GM19372 (cell line): ENCODE measurements around the gene RASD1.

ENCODE experiments used
- ATAC-seq: cut with Tn5 transposase; IDR thresholded peaks from one replicate; pipeline ENCODE4 v1.9.1; 2021; ENCODE audit warnings: mild to moderate bottlenecking, low read depth, moderate library complexity; ENCODE audit not compliant: unreplicated experiment

The RASD1 gene, protein sequence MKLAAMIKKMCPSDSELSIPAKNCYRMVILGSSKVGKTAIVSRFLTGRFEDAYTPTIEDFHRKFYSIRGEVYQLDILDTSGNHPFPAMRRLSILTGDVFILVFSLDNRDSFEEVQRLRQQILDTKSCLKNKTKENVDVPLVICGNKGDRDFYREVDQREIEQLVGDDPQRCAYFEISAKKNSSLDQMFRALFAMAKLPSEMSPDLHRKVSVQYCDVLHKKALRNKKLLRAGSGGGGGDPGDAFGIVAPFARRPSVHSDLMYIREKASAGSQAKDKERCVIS

DNA sequence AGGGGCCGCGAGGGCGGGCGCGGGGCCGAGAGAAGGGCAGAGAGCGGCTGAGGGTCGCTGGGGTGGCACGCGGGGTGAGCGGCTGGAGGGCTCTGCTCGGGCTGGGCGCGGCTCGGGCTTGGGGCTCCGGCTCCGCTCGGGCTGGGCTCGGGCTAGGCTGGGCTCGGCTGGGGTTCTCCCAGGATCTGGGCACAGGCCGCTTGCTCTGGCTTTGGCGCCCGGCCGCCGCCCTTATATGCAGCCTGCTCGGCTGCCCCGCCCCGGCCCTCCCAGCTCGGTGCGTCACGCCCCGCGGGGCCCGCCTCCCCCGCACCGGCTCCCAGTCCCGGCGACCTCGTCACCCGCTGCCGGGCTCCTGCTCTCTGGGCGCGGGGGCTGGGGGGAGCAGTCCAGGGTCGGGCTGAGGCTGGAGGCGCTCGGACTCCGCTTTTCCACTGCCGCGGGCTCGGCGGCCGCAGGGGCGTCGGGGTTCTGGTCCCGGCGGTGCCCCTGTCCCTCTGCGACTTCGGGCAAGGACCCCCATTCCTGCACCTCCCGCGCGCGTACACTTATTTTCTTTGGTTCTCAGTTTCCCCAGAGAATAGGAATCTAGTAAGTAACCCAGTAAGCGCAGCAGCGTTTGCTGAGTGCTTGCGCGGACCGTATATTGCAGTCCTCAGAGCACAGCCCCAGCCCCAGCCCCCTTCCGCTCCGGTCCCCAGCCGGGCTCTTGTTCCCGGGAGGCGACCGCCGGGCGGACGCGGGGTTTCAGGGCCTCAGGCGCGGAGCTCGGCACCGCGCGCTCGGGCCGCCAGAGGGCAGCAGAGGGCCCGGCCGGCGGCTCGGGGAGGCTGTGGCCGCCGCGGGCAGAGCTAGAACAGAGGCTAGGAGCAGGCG lies at the start of gene RASD1:
TSS of gene RASD1 (minus strand) at position 207 of the 876 bp plus-strand sequence. CDS start 214 bp downstream, outside the sequence.
- peak; percentile 65 for ATAC-seq

DNA sequence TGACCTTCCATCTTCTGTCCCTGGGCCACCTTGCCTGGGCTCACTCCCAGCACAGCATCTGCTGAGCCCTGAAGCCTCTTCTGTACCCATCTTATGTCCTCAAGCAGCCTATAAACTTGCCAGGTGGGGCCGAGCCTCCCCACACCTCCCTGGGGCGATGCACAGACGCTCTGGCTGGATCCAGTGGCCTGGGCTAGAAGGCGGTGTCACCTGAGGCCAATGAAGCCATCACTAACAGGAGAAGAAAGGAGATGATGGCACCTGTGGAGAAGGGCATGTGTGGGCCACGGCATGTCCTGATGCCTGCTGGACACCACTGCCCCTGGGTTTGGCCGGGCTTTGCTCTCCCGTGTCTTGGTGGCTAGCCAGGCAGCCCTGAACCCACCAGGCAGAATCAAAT lies 49.8 kb upstream of the RASD1 start:
- ATAC-seq: no peak

DNA sequence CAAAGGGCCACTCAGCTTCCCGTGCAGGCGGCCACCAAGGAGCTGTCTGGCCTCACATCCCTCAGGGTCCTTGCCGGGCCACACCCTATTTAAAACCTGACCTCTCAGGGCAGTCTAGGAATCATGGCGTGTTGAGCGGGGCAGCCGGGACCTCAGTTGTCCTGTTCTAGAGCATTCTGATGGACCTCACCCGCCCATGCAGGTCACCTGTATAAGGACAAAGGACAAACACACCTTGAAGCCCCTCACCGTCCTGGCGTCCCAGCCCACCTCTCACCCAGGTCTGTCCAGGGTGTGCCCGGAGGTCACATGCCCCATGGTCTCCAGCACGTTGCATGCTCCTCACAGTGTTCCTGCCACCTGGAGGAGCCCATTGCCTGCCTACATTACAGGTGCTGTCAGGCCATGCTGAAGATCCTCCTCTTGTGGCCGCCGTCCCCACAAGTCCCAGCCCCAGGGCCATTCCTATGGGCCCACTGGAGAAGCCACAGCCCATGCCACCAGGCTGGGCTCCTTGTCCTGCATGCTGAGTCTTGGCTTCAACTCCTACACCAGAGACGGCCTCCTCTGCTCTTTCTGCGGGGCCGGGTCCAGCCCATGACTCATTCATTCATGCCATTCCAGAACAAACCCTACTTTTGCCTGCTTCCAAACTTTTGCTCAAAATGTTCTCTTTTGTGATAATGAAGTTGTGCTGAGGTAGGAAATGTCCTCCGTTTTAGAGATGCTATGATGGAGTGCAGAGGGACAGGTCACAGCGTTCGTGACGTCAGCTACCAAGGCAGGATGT lies 49.0 kb upstream of the RASD1 start:
- no peak for ATAC-seq

DNA sequence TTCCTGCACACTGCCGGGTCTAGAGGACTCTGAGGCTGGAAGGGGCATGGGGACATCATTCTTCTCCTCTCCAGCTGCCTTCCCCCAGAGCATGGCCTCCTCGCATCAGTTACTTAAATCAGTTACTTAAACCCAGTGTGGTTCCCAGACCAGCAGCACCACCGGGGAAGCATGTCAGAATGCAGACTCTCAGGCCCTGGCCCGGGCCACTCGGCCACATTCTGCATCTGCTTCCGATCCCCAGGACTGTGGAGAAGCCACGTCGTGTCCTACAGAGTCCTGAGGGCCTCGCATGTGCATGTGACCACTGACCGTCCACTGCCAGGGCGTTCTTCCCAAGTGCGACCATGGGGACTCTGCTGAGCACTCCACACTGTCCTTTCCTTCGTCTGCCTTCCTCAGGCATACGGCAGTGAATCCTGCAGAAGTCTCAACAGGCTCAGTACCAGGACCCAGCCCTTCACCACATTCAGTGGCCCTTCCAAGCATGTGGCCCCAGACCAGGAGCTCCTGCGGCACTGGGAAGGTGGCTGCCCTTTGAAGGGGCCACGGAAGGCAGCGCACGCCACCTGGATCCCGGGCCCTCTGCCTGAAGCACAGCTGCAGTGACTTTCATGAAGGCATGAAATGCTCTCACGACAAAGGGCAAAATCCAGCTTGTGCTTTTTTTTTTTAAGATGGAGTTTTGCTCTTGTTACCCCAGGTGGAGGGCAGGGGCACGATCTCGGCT lies 46.9 kb upstream of the RASD1 start:
- ATAC-seq: no peak

DNA sequence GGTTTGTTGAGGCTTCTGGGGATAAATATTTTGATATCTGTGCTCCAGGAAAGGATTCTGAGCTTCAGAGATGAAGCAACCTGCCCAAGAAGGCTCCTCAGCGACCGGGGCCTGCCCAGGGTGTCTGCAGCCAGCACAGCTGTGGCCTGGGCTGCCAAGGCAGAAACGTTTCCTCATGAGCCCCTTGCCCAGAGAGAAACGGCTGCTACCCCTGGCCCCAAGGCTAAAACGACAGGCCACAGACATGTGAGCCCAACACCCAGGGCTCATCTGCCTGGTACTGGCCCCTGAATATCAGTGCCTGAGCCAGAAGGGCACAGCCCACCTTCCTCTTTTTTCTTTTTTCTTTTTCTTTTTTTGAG lies 45.4 kb upstream of the RASD1 start:
- ATAC-seq: no peak

DNA sequence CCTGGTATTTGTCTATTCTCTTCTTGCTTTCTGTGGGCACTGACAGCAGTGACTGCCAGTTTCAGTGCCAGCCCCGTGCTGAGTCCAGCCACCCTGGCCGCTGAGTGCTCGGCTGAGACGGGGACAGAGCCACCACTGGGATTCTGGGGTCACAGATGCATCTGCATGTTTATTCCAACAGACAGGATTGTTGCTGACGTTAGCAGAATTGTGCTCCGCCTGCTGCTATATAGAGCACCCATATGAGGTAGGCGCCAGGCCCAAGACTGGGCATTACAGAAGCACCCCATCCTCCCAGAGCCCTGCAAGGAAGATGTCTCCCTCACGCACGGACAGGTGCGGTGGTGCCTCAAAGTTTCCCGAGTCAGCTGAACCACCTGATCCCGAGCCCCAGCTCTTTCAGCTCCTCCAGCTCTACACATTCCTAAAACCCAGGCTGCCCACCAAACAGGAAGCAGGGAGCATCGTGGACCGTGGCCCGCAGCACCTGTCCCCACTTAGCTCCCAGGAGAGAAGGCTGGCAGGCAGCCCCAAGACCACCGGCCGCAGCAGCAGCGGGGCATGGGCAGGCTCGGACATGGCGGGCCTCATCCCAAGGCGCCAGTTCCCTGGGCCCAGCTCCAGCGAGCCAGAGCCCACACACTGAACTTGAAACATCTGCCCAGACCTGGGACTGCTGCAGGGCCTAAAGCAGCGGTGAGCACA lies 44.9 kb upstream of the RASD1 start:
- ATAC-seq: no peak

DNA sequence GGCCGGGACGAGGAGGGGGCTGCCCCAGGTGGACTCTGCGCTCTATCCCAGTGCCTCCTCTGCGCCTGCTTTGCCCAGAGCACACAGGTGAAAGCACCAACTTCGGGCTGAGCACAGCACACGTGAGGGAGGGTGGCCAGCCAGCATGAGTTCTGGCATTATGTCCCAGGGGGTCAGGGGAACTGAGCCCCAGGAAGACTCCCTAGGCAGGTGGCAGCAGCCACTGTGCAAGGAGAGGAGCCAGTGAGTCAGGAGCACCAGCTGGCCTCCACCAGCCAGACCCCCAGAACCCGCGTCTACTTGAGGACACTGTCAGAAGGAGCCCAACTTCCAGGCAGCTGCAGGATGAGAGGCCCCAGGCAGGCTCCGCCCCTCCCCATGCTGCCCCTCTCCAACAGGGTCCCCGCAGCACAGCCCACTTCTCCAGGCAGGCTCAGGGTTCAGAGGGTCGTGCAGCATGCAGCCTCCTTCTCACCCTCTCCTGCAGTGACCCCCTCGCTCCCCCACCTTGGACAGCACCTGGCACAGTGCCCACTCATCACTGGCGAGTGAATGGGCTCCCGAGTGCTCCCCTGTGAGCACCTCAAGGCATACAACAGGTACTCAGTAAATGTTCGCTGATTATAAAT lies 44.2 kb upstream of the RASD1 start:
- no peak for ATAC-seq

DNA sequence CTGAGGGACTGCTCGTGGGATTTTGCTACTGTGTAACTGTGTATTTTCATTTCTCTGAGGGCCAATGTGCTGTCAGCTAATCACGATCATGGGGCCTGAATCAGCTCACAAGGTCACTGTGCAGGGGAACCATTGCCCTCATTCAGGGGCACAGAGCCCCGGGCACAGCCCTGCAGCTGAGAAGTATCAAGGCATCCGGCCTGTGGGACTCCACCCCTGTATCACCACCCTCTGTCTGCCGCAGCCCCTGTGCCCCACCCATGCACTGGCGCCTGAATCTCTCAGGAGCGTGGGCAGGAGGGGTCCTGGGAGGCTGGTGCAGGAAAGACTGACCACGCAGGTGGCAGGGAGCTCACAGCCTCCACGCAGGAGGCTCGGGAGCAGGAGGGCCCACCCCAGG lies 43.4 kb upstream of the RASD1 start:
- no peak for ATAC-seq

DNA sequence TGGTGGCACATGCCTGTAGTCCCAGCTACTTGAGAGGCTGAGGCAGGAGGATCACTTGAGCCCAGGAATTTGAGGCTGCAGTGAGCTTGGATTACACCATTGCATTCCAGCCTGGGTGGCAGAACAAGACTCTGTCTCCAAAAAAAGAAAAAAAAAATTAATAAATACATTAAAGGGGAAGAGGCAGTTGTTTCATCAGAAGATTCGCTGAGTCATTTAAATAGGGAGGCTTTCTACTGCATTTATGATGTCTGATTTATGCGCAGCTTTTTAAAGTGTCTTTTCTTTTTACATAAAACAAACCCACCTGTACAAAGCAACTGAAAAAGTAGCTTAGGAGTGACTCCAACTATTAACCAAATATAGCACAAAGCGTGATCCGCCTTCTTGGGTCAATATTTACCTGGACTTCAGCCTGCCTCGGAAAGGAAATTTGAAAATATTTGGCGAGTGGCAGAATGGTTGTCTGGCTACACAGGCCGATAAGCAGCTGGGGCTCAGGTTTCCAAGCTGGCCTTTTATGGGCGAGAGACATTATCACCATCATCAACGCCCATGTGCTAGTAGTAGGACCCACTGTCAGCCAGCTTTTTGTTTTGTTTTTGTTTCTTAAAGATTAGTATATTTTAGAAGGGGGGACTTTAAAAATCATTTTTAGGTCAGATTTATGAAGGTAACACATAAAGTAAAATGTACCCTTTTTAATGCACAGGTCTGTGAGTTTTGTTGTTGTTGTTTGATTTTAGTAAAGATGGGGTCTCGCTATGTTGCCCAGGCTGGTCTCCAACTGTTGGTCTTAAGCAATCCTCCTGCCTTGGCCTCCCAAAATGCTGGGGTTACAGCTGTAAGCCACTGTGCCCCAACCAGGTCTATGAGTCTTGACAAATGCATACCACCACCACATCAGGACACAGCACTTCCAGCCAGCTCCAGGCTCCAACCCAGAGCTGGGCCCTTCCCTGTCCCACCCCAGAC lies 42.5 kb upstream of the RASD1 start:
- ATAC-seq: no peak

DNA sequence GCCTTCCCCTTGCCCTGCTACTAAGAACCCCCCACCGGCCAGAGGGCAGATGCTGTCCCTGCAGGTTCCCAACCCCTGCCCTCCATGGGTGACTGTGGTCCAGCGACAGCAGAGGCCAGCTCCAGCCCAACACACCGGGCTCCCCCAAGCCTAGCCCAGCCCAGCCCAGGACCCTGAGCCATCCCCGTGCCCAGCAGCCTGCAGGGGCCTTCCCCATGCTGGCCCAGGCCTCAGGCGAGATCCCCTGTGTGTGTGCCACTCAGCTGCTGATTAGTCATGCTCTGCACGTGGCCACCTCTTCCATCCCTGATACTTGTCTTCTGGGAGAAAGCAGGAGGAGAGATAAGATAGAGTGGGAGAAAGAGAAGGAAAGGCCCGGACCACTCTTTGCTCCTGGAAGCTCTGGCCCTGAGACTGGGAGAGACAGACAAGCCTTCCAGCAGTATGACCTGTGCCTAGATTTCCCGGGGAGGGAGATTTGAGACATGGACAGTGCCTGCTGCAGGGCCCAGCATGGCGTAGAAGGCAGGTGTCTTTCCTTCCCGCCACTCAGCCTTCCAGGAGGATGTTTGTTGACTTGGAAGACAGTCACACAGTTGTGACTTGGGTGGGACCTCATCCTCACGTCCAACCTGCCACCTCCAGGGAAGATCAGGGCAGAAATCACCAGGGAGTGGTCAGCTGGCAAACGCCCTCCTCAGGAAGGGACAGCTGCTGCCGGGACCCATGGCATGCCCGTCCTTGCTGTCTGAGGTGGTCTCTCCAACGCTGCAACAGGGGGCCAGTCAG lies 41.3 kb upstream of the RASD1 start:
- ATAC-seq: no peak

DNA sequence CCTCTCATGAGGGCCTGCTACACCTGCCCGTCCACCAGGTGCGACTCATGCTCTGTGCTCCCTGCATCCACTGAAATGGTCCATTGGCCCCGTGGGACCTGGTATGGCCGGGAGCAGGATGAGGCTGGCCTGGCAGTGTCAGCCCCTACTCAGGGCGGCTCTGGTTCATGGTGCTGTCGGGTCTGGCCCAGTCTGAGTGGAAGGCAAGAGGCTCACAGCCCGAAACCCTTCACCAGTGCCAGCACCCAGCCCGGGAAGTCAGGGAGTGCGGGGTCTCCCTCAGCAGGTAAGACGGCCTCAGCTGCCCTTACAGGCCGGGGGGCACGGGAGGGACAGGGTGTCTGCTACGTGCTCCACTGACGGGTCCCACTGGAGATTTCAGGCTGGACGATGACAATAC lies 40.5 kb upstream of the RASD1 start:
- ATAC-seq: no peak

DNA sequence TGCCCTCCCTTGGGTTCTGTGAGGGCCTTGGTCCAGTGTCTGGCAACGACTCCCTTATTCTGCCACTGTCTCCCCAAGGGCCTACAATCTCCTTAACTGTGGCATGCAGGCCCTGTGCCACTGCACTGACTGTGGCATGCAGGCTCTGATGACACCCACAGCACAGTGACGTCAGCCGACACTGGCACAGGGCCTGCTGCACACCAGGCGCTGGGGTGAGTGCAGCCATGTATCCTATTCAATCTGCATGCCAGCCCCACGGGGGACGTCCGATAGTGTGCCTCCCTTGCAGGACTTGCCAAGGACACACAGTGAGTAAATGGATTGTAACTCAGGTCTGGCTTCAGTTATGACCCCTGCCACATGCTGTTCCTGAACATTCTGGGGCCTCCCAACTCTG lies 39.8 kb upstream of the RASD1 start:
- no peak for ATAC-seq

DNA sequence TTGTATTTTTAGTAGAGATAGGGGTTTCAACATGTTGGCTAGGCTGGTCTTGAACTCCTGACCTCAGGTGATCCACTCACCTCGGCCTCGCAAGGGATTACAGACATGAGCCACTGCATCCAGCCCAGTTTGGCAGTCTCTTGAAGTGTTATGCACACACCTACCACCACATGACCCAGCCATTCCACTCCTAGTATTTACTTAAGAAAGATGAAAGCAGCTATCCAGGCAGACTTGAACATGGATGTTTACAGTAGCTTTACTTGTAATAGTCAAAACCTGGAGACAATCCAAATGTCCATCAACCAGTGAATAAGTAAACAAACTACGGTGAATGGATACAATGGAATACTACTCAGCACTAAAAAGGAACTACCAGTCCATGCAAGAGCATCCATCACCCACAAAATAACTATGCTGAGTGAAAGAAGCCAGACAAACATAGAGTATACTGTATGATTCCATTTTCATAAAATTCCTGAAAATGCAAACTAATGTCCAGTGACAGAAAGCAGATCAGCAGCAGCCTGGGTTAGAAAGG lies 37.8 kb upstream of the RASD1 start:
- ATAC-seq: no peak

DNA sequence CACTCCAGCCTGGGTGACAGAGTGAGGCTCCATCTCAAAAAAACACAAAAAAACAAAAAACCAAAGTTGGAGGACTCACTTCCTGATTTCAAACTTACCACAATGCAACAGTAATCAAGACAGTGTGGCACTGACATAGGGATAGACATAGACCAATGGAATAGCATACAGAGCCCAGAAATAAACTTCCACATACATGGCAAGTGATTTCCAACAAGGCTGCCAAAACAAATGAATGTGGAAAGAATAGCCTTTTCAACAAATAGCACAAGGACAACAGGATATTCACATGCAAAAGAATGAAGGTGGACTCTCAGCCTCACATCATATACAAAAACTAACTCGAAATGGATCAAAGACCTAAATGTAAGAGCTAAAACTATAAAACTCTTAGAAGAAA lies 36.8 kb upstream of the RASD1 start:
- ATAC-seq: no peak

DNA sequence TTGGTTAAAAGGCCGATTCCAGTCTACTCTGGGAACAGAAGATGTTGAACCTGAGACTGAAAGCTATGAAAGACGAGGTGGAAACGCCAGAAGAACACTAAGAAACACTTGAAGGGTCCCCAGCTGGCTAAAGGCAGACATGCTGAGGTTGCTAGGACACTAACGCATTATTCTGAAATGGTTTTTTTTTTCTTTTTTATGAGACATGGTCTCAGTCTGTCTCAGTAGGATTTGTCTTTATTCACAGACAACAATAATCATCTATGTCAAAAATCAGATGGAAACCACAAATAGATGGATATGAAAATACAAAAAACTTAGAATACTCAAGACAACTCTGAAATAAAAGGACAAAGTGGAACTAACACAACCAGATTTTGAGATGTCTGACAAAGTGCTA lies 35.0 kb upstream of the RASD1 start:
- no peak for ATAC-seq

DNA sequence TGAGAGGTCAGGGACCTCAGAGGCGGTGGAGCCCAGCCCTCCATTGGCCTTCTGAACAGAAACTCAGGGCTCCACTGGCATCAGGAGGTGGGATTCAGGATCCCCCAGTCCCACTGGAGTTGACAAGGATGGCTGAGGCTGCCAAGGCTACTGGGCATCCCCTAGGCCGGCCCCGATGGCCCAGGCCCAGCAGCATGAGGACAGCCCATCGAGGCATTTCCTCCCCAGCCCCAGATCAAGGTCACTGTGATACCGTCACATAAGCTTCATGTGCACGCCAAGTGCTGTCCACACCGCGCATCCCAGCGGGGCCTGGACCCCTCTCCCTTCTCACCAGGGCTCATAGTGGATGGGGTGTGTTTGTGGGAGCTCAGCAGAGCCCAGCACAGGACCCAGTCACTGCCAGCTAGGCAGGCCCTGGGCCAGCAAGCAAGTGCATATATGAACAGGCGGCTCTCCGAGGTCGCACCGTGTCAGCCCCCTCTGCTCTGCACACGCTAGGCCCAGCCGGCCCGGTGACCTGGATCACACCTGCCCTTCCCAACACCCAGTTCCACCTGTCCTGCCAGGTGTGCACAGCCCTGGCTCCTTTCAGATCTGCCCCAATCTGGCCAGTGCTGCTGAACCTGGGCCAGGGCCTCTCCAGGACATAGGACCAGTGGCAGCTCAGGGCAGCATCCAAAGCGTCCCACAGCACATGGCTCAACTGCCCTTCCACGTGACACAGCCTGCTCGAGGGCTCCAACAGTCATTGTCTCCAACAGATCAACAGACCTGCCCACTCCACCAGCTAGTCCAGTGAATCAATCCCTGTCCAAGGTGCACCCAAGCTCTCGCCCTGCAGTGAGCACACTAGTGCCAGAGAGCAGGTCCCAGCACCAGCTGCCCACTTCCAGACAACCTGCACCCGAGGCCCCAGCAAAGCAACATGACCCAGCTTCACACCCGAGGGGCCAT lies 32.8 kb upstream of the RASD1 start:
- ATAC-seq: no peak
